ENCODE results near the gene ZNF219. TPM values are rescaled to one million over a fixed set of nuclear protein-coding genes. Genes with fewer than 3 reads are reported as not detected.

The ZNF219 gene
- total RNA-seq, 1 donor from 2014 or later: 103 TPM

DNA sequence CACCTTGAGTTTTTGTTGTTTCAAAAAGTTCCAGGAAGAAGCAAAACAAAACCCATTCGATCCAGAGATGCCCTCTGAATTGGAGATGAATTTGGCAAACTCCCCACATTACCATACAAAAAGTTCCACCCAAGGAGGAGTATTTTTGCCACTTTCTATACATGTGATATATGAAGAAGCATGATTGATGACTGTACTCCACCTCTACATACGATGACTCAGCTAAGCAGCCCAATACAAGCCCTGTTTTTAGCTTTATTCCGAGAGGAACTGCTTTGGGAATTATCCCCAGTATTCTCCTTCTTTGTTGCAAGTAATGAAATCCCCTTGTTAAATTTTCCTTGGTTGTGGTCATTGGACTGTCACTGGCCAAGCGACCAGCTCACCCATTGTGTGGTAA, 13.8 kb upstream of the ZNF219 start:
- Mint-ChIP-seq H3K36me3 (ENCODE audit: unreplicated experiment) (no peaks in the 10 kb centered on the region), H3K27ac (ENCODE audit: unreplicated experiment) (no peak overlapping the region), H3K9me3 (ENCODE audit: unreplicated experiment) (no peaks in the 10 kb centered on the region)

DNA sequence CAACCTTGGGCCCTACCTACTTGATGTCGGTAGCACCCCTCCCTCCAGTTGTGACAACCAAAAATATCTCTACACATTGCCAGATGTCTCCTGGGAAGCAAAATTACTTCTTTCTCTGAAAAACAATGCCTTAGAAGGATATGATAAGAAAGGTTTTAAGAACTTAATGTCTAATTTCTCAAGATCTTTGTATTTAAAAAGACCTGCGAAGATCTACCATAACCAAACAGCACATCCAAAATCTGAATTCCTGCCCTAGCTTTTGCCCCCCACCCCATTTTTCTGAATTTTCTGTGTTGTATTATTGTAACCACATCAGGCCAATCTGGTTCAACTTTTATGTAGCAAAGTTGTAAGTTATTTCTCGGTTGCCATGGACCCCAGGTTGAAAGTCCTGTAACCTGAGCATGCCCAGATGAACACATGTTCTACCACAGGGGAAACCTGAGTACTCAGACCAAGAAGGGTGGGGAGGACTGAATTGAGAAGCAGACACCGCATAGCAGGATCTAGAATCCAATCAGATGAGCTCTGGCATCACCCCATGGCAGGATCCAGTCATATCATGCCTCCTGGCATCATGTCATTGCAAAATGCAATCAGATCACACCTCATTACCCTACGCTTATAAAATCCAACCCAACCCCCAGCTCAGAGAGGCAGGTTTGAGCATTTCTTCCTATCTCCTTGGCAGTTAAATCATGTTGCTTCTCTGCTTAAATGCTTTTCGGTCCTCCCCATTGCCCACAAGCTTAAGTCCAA, 11.1 kb upstream of the ZNF219 start:
- Mint-ChIP-seq H3K4me3 (ENCODE audit: unreplicated experiment) (no peak overlapping the region), H3K27ac (ENCODE audit: unreplicated experiment) (no peak overlapping the region), H3K9me3 (ENCODE audit: unreplicated experiment) (peaks cover 2% of the 10 kb centered on the region), H3K36me3 (ENCODE audit: unreplicated experiment) (no peaks in the 10 kb centered on the region), H3K27me3 (ENCODE audit: unreplicated experiment) (peaks cover 2% of the 10 kb centered on the region), H3K4me1 (ENCODE audit: low read depth, unreplicated experiment) (peaks cover 21% of the 10 kb centered on the region)
- TF ChIP-seq, protein P1, sequence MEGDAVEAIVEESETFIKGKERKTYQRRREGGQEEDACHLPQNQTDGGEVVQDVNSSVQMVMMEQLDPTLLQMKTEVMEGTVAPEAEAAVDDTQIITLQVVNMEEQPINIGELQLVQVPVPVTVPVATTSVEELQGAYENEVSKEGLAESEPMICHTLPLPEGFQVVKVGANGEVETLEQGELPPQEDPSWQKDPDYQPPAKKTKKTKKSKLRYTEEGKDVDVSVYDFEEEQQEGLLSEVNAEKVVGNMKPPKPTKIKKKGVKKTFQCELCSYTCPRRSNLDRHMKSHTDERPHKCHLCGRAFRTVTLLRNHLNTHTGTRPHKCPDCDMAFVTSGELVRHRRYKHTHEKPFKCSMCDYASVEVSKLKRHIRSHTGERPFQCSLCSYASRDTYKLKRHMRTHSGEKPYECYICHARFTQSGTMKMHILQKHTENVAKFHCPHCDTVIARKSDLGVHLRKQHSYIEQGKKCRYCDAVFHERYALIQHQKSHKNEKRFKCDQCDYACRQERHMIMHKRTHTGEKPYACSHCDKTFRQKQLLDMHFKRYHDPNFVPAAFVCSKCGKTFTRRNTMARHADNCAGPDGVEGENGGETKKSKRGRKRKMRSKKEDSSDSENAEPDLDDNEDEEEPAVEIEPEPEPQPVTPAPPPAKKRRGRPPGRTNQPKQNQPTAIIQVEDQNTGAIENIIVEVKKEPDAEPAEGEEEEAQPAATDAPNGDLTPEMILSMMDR (IDR thresholded peaks at IDR 0.05; ENCODE audit: partially characterized antibody, unreplicated experiment): no peak
- DNase-seq: no peak

More for the DNA sequence above, 13.8 kb upstream of the ZNF219 start:
- DNase-seq: no peak
- Mint-ChIP-seq H3K4me3 (ENCODE audit: unreplicated experiment) (no peak overlapping the region), H3K27me3 (ENCODE audit: unreplicated experiment) (no peaks in the 10 kb centered on the region), H3K4me1 (ENCODE audit: low read depth, unreplicated experiment) (peaks cover under 1% of the 10 kb centered on the region)
- TF ChIP-seq, protein P1 (IDR thresholded peaks at IDR 0.05; ENCODE audit: partially characterized antibody, unreplicated experiment): no peak

DNA sequence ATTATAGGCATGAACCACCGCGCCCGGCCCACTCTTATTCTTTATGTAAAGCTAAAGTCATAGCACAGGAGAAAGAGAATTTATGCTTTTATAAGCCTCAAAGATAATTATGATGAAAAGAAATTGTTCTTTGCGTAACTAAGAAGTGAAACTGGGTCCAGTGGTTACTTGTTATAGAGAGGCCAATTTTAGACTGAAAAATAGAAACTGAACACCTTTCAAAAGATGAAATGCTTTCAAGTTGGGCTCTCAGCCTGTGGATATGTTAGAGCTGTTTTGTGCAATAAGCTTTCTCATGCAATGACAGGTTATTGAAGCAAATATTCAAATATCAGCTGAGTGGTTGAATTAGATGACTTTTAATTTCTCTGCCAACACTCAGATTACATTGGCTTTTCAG, 10.3 kb upstream of the ZNF219 start:
- peaks cover 22% of the 10 kb centered on the region for H3K4me1 Mint-ChIP-seq (ENCODE audit: low read depth, unreplicated experiment)
- TF ChIP-seq, protein P1 (IDR thresholded peaks at IDR 0.05; ENCODE audit: partially characterized antibody, unreplicated experiment): no peak
- H3K4me3 Mint-ChIP-seq (ENCODE audit: unreplicated experiment): no peak overlapping the region
- no peak for DNase-seq
- H3K9me3 Mint-ChIP-seq (ENCODE audit: unreplicated experiment): peaks cover 2% of the 10 kb centered on the region
- H3K36me3 Mint-ChIP-seq (ENCODE audit: unreplicated experiment): no peaks in the 10 kb centered on the region
- no peak overlapping the region for H3K27ac Mint-ChIP-seq (ENCODE audit: unreplicated experiment)
- peaks cover 2% of the 10 kb centered on the region for H3K27me3 Mint-ChIP-seq (ENCODE audit: unreplicated experiment)

DNA sequence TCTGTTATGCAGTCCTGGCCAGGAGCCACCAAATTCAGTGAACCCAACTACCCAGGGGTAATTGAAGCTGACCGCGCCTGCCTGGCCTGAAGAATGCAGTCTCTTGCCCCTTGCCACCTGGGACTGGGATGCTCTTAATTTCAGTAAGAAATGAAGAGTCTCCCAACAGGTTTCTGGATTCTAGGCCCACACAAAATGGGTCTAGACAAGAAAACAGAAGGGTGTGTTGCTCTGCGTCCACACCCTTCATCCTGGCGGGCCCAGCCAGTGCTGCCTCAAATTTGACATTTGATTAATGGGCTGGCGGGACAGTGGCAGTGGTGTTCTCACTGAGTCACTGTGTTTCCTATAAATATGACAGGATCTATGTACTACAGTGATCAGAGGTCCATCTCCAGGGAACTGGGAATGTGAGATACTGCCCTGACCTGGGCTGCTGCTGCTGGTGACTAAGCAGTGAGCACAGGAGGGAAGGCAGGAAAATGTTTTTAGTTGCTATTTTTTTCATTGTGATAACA, 8.9 kb upstream of the ZNF219 start:
- H3K4me3 Mint-ChIP-seq (ENCODE audit: unreplicated experiment): peak overlapping the region; percentile 72

More for the DNA sequence above, 8.9 kb upstream of the ZNF219 start:
- TF ChIP-seq, protein P1 (IDR thresholded peaks at IDR 0.05; ENCODE audit: partially characterized antibody, unreplicated experiment): no peak
- peaks cover 29% of the 10 kb centered on the region for H3K4me1 Mint-ChIP-seq (ENCODE audit: low read depth, unreplicated experiment)
- peak overlapping the region; percentile 95 for H3K27ac Mint-ChIP-seq (ENCODE audit: unreplicated experiment)
- H3K36me3 Mint-ChIP-seq (ENCODE audit: unreplicated experiment): no peaks in the 10 kb centered on the region
- no peak for DNase-seq
- peaks cover 5% of the 10 kb centered on the region for H3K9me3 Mint-ChIP-seq (ENCODE audit: unreplicated experiment)
- H3K27me3 Mint-ChIP-seq (ENCODE audit: unreplicated experiment): peaks cover 2% of the 10 kb centered on the region

Measured in glutamatergic neuron (in vitro differentiated cells).